Measurements from ENCODE around the gene RBM41.
A peak's percentile ranks its signal among the peaks of the same experiment; 100 is the strongest.
"Not testable (repeated sequence)": the region's sequence is repeated elsewhere in the genome, so short reads cannot be mapped to it uniquely, and the experiment has no call there.

Gene RBM41

GRCh38 chrX:107118322-107119147 lies at the start of gene RBM41:
RBM41 (minus strand) TSS chrX:107118822; CDS start chrX:107118773, 49 bp downstream.
- no peaks in the 10 kb centered on the region for H3K27me3 Mint-ChIP-seq
- H3K27ac Mint-ChIP-seq: peak within 1 kb of the TSS; percentile 96
- peaks cover 28% of the 10 kb centered on the region for H3K4me1 Mint-ChIP-seq
- no peaks in the 10 kb centered on the region for H3K9me3 Mint-ChIP-seq
- ATAC-seq: peak; percentile 100
- peaks cover 28% of the 10 kb centered on the region for H3K36me3 Mint-ChIP-seq
- peak within 1 kb of the TSS; percentile 100 for H3K4me3 Mint-ChIP-seq

DNA sequence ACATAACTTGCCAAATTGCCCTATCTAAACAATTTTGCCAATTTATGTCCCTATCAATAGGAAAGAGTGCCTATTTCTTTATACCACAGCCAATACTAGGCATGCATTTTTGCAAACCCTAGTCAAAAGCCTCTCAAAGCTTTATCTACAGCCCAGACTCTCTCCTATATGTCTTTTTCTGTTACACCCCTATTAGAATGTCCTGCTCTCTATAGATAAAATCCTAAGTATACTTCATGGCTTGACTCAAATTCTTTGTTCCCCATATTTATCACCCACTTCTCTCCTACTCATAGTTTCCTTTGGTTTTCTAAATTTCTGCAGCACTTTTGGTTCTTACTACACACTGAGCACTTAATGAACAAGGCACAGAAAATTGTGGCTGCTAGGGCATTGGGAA lies 49.6 kb upstream of the RBM41 start:
- H3K4me3 Mint-ChIP-seq: no peak overlapping the region
- H3K36me3 Mint-ChIP-seq: no peaks in the 10 kb centered on the region
- no peaks in the 10 kb centered on the region for H3K9me3 Mint-ChIP-seq

GRCh38 chrX:107167163-107167921 lies 48.7 kb upstream of the RBM41 start:
- Mint-ChIP-seq H3K27me3 (no peaks in the 10 kb centered on the region), H3K36me3 (no peaks in the 10 kb centered on the region), H3K27ac (no peak overlapping the region), H3K9me3 (no peaks in the 10 kb centered on the region), H3K4me3 (no peak overlapping the region), H3K4me1 (no peaks in the 10 kb centered on the region)
- ATAC-seq: no peak

More for the DNA sequence above, 49.6 kb upstream of the RBM41 start:
- ATAC-seq: no peak
- Mint-ChIP-seq H3K27me3 (no peaks in the 10 kb centered on the region), H3K27ac (no peak overlapping the region), H3K4me1 (no peaks in the 10 kb centered on the region)

DNA sequence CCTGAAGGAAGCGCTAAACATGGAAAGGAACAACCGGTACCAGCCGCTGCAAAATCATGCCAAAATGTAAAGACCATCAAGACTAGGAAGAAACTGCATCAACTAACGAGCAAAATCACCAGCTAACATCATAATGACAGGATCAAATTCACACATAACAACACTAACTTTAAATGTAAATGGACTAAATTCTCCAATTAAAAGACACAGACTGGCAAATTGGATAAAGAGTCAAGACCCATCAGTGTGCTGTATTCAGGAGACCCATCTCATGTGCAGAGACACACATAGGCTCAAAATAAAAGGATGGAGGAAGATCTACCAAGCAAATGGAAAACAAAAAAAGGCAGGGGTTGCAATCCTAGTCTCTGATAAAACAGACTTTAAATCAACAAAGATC lies 39.0 kb upstream of the RBM41 start:
- not testable (repeated sequence) for H3K4me3 Mint-ChIP-seq, H3K4me1 Mint-ChIP-seq, H3K27me3 Mint-ChIP-seq, ATAC-seq, H3K27ac Mint-ChIP-seq, H3K9me3 Mint-ChIP-seq, H3K36me3 Mint-ChIP-seq

DNA sequence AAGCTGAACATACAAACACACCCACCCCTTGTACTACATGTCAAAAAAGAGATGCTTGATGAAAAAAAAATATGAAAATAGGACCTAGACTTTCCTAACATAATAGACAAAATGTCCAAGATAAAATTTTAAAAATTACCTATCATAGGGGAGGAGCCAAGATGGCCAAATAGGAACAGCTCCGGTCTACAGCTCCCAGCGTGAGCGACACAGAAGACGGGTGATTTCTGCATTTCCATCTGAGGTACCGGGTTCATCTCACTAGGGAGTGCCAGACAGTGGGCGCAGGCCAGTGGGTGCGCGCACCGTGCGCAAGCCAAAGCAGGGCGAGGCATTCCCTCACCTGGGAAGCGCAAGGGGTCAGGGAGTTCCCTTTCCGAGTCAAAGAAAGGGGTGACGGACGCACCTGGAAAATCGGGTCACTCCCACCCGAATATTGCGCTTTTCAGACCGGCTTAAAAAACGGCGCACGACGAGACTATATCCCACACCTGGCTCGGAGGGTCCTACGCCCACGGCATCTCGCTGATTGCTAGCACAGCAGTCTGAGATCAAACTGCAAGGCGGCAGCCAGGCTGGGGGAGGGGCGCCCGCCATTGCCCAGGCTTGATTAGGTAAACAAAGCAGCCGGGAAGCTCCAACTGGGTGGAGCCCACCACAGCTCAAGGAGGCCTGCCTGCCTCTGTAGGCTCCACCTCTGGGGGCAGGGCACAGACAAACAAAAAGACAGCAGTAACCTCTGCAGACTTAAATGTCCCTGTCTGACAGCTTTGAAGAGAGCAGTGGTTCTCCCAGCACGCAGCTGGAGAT lies 37.2 kb upstream of the RBM41 start:
- H3K9me3 Mint-ChIP-seq, ATAC-seq, H3K27ac Mint-ChIP-seq, H3K4me1 Mint-ChIP-seq, H3K27me3 Mint-ChIP-seq, H3K36me3 Mint-ChIP-seq: not testable (repeated sequence)
- H3K4me3 Mint-ChIP-seq: peak overlapping the region; percentile 50

- no peak for ATAC-seq
- Mint-ChIP-seq H3K9me3 (no peaks in the 10 kb centered on the region), H3K27ac (no peak overlapping the region), H3K27me3 (no peaks in the 10 kb centered on the region), H3K4me3 (peak overlapping the region; percentile 50), H3K4me1 (no peaks in the 10 kb centered on the region), H3K36me3 (no peaks in the 10 kb centered on the region)
Measured at GRCh38 chrX:107154787-107155620, 36.4 kb upstream of the RBM41 start.

- Mint-ChIP-seq H3K36me3 (no peaks in the 10 kb centered on the region), H3K27me3 (no peaks in the 10 kb centered on the region), H3K9me3 (no peaks in the 10 kb centered on the region), H3K4me3 (no peak overlapping the region), H3K27ac (no peak overlapping the region), H3K4me1 (no peaks in the 10 kb centered on the region)
- ATAC-seq: no peak
Measured at GRCh38 chrX:107153005-107153404, 34.4 kb upstream of the RBM41 start.

DNA sequence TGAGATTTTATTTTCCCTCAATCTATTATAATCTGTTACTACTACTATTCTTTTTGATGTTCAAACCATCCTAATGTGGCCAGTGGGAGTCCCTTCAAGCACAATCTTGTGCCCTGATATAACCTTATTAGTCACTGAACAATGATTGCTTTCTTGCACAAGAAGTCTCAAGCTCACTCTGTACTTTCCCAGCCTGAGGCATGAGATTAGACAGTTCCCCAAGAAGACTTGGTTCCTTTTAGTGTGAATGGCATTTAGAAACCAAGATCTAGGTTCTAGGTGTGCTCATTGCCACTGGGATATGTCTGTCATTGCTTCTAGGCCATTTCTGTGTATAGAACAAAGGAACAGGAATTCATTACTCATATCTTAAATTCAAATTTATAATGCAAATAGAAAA lies 28.0 kb upstream of the RBM41 start:
- H3K4me3 Mint-ChIP-seq: no peak overlapping the region
- ATAC-seq: no peak
- no peak overlapping the region for H3K27ac Mint-ChIP-seq
- H3K27me3 Mint-ChIP-seq: no peaks in the 10 kb centered on the region
- H3K9me3 Mint-ChIP-seq: no peaks in the 10 kb centered on the region
- H3K36me3 Mint-ChIP-seq: no peaks in the 10 kb centered on the region
- H3K4me1 Mint-ChIP-seq: no peaks in the 10 kb centered on the region

DNA sequence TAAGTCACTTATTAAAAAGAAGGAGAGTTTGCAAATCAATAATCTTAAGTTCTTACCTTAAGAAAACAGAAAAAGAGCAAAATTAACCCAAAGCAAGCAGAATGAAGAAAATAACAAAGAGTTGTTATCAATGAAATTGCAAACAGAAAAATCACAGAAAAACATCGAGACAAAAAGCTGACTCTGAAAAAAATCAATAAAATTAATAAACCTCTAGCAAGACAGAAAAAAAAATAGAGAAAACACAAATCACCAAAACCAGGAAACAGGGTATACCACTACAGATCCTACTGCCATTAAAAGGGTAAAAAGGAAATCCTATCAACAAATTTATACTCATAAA lies 17.3 kb upstream of the RBM41 start:
- Mint-ChIP-seq H3K27me3 (no peaks in the 10 kb centered on the region), H3K9me3 (no peaks in the 10 kb centered on the region), H3K36me3 (no peaks in the 10 kb centered on the region), H3K27ac (no peak overlapping the region), H3K4me3 (no peak overlapping the region), H3K4me1 (no peaks in the 10 kb centered on the region)
- ATAC-seq: no peak

- ATAC-seq: no peak
- Mint-ChIP-seq H3K36me3 (no peaks in the 10 kb centered on the region), H3K4me1 (no peaks in the 10 kb centered on the region), H3K27ac (no peak overlapping the region), H3K9me3 (no peaks in the 10 kb centered on the region), H3K27me3 (no peaks in the 10 kb centered on the region), H3K4me3 (no peak overlapping the region)
Measured at GRCh38 chrX:107135049-107135964, 16.7 kb upstream of the RBM41 start.

DNA sequence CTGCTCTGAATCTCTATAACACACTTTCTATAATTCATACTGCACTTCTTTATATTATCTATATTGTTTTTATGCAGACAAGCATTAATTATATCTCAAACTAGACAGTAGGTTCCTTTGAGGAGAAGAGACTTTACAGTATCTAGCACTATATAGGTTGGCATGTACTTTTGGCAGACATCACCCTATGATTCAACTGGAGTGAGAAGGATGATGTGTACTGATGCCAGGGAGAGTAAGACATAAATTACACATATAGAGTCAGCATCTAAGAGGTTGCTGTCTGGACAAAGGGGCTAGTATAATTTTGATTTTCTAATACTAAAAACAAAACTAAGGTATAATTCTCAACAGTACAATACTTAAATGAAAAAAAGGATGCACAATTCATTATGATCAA lies 5.1 kb upstream of the RBM41 start:
- Mint-ChIP-seq H3K27me3 (no peaks in the 10 kb centered on the region), H3K27ac (no peak overlapping the region), H3K36me3 (no peaks in the 10 kb centered on the region), H3K4me1 (no peaks in the 10 kb centered on the region), H3K9me3 (no peaks in the 10 kb centered on the region), H3K4me3 (no peak overlapping the region)
- ATAC-seq: no peak

GRCh38 chrX:107119283-107119682 lies 661 bp upstream of the RBM41 start:
- H3K4me1 Mint-ChIP-seq: peaks cover 21% of the 10 kb centered on the region
- H3K27me3 Mint-ChIP-seq: no peaks in the 10 kb centered on the region
- no peaks in the 10 kb centered on the region for H3K9me3 Mint-ChIP-seq
- peaks cover 20% of the 10 kb centered on the region for H3K36me3 Mint-ChIP-seq
- H3K4me3 Mint-ChIP-seq: peak overlapping the region; percentile 100
- H3K27ac Mint-ChIP-seq: peak overlapping the region; percentile 96
- no peak for ATAC-seq

DNA sequence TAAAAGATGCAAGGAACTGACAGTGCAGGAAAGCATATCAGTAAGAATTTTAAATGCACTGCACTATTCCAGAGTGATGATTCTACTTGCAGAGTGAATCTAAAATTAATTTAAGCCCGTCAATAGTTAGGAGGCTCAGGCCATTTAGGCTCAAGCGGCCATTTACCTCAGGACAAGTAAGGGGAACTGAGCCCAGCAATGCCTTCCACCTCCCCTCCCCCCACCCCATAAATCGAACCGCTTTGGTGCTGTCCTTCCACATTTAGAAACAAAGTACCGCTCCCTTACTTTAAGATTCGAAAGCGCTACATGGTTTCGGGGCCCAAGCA lies 665 bp downstream of the RBM41 start:
- H3K9me3 Mint-ChIP-seq: no peaks in the 10 kb centered on the region
- ATAC-seq: no peak

GRCh38 chrX:107107459-107107858 lies 11.2 kb downstream of the RBM41 start:
- Mint-ChIP-seq H3K9me3 (no peaks in the 10 kb centered on the region), H3K4me1 (peaks cover 17% of the 10 kb centered on the region), H3K27ac (no peak overlapping the region), H3K4me3 (no peak overlapping the region), H3K27me3 (no peaks in the 10 kb centered on the region), H3K36me3 (peaks cover 46% of the 10 kb centered on the region)
- no peak for ATAC-seq

More for the DNA sequence above, 665 bp downstream of the RBM41 start:
- H3K4me3 Mint-ChIP-seq: peak overlapping the region; percentile 100
- no peaks in the 10 kb centered on the region for H3K27me3 Mint-ChIP-seq
- peak overlapping the region; percentile 96 for H3K27ac Mint-ChIP-seq
- H3K4me1 Mint-ChIP-seq: peaks cover 28% of the 10 kb centered on the region
- peaks cover 31% of the 10 kb centered on the region for H3K36me3 Mint-ChIP-seq

All from stimulated activated memory B cell treated with anti-CD40 and anti-IgM and Interleukin-4, amounts not matched to agents 10 μg/mL and 1 μg/mL and 100 μg/mL, for 72 hours (primary cell).